HAP-1 (cell line): Measurements from ENCODE around the gene ITIH5.

Experiments
- DNase-seq, 2 experiments: peaks; one replicate each; pipeline ENCODE4 v3.0.0-alpha.2; 2016 to 2020; ENCODE audit warnings: low spot score in 2 of 2
- H3K27me3 ChIP-seq: fragments of 250-450 bp; sonication (Bioruptor Pico); 2 replicates; pipeline ENCODE4 v1.5.1; 2020; ENCODE audit warnings: low read depth, mild to moderate bottlenecking, moderate library complexity
- H3K36me3 ChIP-seq: fragments of 250-450 bp; sonication (Bioruptor Pico); replicated peaks from 2 replicates; pipeline ENCODE4 v1.5.1; 2020; ENCODE audit warnings: mild to moderate bottlenecking
- H3K4me1 ChIP-seq: fragments of 250-450 bp; sonication (Bioruptor Pico); 2 replicates; pipeline ENCODE4 v1.5.1; 2020; ENCODE audit warnings: mild to moderate bottlenecking
- H3K4me3 ChIP-seq: fragments of 250-450 bp; sonication (Bioruptor Pico); 2 replicates; pipeline ENCODE4 v1.5.1; 2020; ENCODE audit warnings: mild to moderate bottlenecking, moderate library complexity
- H3K9me3 ChIP-seq: fragments of 250-450 bp; sonication (Bioruptor Pico); 2 replicates; pipeline ENCODE4 v1.5.1; 2020; ENCODE audit warnings: mild to moderate bottlenecking, moderate library complexity
- in situ Hi-C: fragments of 300-500 bp; cut with MboI; formaldehyde crosslinking; loops from 3 replicates; pipeline ENCODE4 v1.14.3; 2020; ENCODE audit warnings: low sequenced_read_pairs, inconsistent platforms, mixed read lengths

Gene ITIH5

GRCh38 chr10:7553531-7553930 lies 113.2 kb downstream of the ITIH5 start:
- H3K4me1 ChIP-seq: no peaks in the 10 kb centered on the region
- DNase-seq: no peak
- in situ Hi-C loops: no loop called here
- H3K9me3 ChIP-seq: no peaks in the 10 kb centered on the region
- H3K4me3 ChIP-seq: no peak overlapping the region
- no peaks in the 10 kb centered on the region for H3K36me3 ChIP-seq
- H3K27me3 ChIP-seq: no peaks in the 10 kb centered on the region

- in situ Hi-C loops: no loop called here
- H3K9me3 ChIP-seq: no peaks in the 10 kb centered on the region
Observed at GRCh38 chr10:7551950-7552716, 114.6 kb downstream of the ITIH5 start.

GRCh38 chr10:7551289-7551688 lies 115.5 kb downstream of the ITIH5 start:
- no peaks in the 10 kb centered on the region for H3K36me3 ChIP-seq
- no peak for DNase-seq
- in situ Hi-C loops: no loop called here

More at GRCh38 chr10:7551950-7552716, 114.6 kb downstream of the ITIH5 start:
- DNase-seq: no peak
- Histone ChIP-seq H3K4me1 (no peaks in the 10 kb centered on the region), H3K36me3 (no peaks in the 10 kb centered on the region), H3K27me3 (no peaks in the 10 kb centered on the region), H3K4me3 (no peak overlapping the region)

GRCh38 chr10:7550013-7550412 lies 116.8 kb downstream of the ITIH5 start:
- Histone ChIP-seq H3K4me3 (no peak overlapping the region), H3K9me3 (no peaks in the 10 kb centered on the region), H3K36me3 (no peaks in the 10 kb centered on the region), H3K4me1 (no peaks in the 10 kb centered on the region), H3K27me3 (no peaks in the 10 kb centered on the region)
- no peak for DNase-seq
- in situ Hi-C loops: no loop called here

More at GRCh38 chr10:7551289-7551688, 115.5 kb downstream of the ITIH5 start:
- no peaks in the 10 kb centered on the region for H3K9me3 ChIP-seq
- no peaks in the 10 kb centered on the region for H3K27me3 ChIP-seq
- H3K4me3 ChIP-seq: no peak overlapping the region
- H3K4me1 ChIP-seq: no peaks in the 10 kb centered on the region

GRCh38 chr10:7547829-7548228 lies 118.9 kb downstream of the ITIH5 start:
- Histone ChIP-seq H3K4me1 (no peaks in the 10 kb centered on the region), H3K27me3 (no peaks in the 10 kb centered on the region), H3K9me3 (no peaks in the 10 kb centered on the region), H3K36me3 (no peaks in the 10 kb centered on the region), H3K4me3 (no peak overlapping the region)
- DNase-seq: no peak
- in situ Hi-C loops: no loop called here

GRCh38 chr10:7547206-7547605 lies 119.6 kb downstream of the ITIH5 start:
- no peaks in the 10 kb centered on the region for H3K36me3 ChIP-seq
- no peaks in the 10 kb centered on the region for H3K4me1 ChIP-seq
- H3K9me3 ChIP-seq: no peaks in the 10 kb centered on the region
- in situ Hi-C loops: no loop called here
- DNase-seq: no peak
- no peaks in the 10 kb centered on the region for H3K27me3 ChIP-seq
- no peak overlapping the region for H3K4me3 ChIP-seq

GRCh38 chr10:7546385-7546967 lies 120.3 kb downstream of the ITIH5 start:
- no peak for DNase-seq
- in situ Hi-C loops: no loop called here
- H3K27me3 ChIP-seq: no peaks in the 10 kb centered on the region
- no peaks in the 10 kb centered on the region for H3K9me3 ChIP-seq
- H3K4me3 ChIP-seq: no peak overlapping the region
- H3K4me1 ChIP-seq: no peaks in the 10 kb centered on the region
- no peaks in the 10 kb centered on the region for H3K36me3 ChIP-seq

- Histone ChIP-seq H3K27me3 (no peaks in the 10 kb centered on the region), H3K36me3 (no peaks in the 10 kb centered on the region), H3K4me1 (no peaks in the 10 kb centered on the region), H3K4me3 (no peak overlapping the region), H3K9me3 (no peaks in the 10 kb centered on the region)
- DNase-seq: no peak
- in situ Hi-C loops: no loop called here
Observed at GRCh38 chr10:7545792-7546191, 121.0 kb downstream of the ITIH5 start.

- Histone ChIP-seq H3K4me1 (no peaks in the 10 kb centered on the region), H3K9me3 (no peaks in the 10 kb centered on the region), H3K27me3 (no peaks in the 10 kb centered on the region), H3K4me3 (no peak overlapping the region), H3K36me3 (no peaks in the 10 kb centered on the region)
- in situ Hi-C loops: no loop called here
- DNase-seq: no peak
Observed at GRCh38 chr10:7545261-7545660, 121.5 kb downstream of the ITIH5 start.

GRCh38 chr10:7544203-7544602 lies 122.6 kb downstream of the ITIH5 start:
- no peak overlapping the region for H3K4me3 ChIP-seq
- DNase-seq: no peak
- no peaks in the 10 kb centered on the region for H3K4me1 ChIP-seq
- H3K9me3 ChIP-seq: no peaks in the 10 kb centered on the region
- no peaks in the 10 kb centered on the region for H3K36me3 ChIP-seq
- H3K27me3 ChIP-seq: no peaks in the 10 kb centered on the region
- in situ Hi-C loops: no loop called here

GRCh38 chr10:7542189-7542914 lies 124.4 kb downstream of the ITIH5 start:
- in situ Hi-C loops: no loop called here
- no peaks in the 10 kb centered on the region for H3K4me1 ChIP-seq
- no peaks in the 10 kb centered on the region for H3K36me3 ChIP-seq
- no peak for DNase-seq
- H3K27me3 ChIP-seq: no peaks in the 10 kb centered on the region
- no peak overlapping the region for H3K4me3 ChIP-seq
- no peaks in the 10 kb centered on the region for H3K9me3 ChIP-seq

- H3K36me3 ChIP-seq: no peaks in the 10 kb centered on the region
- no peaks in the 10 kb centered on the region for H3K9me3 ChIP-seq
- H3K4me1 ChIP-seq: no peaks in the 10 kb centered on the region
- DNase-seq: no peak
- H3K4me3 ChIP-seq: no peak overlapping the region
- in situ Hi-C loops: no loop called here
- H3K27me3 ChIP-seq: no peaks in the 10 kb centered on the region
Observed at GRCh38 chr10:7541137-7542087, 125.4 kb downstream of the ITIH5 start.

- no peaks in the 10 kb centered on the region for H3K9me3 ChIP-seq
- H3K36me3 ChIP-seq: no peaks in the 10 kb centered on the region
- no peaks in the 10 kb centered on the region for H3K4me1 ChIP-seq
- H3K4me3 ChIP-seq: no peak overlapping the region
- DNase-seq: no peak
- peaks cover 2% of the 10 kb centered on the region; the same call in 1 of the 2 replicates for H3K27me3 ChIP-seq
- in situ Hi-C loops: no loop called here
Observed at GRCh38 chr10:7538970-7539654, 127.7 kb downstream of the ITIH5 start.
